ENCODE measurements around the gene DYNC2LI1.

DYNC2LI1 gene

DNA sequence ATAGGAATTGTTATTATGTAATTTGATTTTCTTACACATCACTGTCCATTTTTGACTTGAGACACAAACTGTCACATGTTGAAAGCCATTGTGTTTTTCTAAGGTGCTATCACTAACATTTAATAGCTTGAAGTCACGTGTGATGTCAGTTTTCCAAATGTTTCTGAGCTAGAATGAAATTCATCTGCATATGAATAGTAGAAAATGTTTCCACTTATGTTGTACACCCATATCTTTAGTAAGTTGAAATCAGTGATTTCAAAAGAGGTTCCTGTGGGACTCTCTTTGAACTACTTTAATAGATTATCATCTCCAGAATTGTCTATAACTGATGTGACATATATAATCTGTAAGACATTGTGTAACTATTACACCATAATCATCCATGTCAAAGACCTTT, 37.0 kb downstream of the DYNC2LI1 start:
- TF ChIP-seq, protein P1, sequence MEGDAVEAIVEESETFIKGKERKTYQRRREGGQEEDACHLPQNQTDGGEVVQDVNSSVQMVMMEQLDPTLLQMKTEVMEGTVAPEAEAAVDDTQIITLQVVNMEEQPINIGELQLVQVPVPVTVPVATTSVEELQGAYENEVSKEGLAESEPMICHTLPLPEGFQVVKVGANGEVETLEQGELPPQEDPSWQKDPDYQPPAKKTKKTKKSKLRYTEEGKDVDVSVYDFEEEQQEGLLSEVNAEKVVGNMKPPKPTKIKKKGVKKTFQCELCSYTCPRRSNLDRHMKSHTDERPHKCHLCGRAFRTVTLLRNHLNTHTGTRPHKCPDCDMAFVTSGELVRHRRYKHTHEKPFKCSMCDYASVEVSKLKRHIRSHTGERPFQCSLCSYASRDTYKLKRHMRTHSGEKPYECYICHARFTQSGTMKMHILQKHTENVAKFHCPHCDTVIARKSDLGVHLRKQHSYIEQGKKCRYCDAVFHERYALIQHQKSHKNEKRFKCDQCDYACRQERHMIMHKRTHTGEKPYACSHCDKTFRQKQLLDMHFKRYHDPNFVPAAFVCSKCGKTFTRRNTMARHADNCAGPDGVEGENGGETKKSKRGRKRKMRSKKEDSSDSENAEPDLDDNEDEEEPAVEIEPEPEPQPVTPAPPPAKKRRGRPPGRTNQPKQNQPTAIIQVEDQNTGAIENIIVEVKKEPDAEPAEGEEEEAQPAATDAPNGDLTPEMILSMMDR (IDR thresholded peaks at IDR 0.05; ENCODE audit: insufficient read depth, low read depth, low read length, missing control alignments): no peak

DNA sequence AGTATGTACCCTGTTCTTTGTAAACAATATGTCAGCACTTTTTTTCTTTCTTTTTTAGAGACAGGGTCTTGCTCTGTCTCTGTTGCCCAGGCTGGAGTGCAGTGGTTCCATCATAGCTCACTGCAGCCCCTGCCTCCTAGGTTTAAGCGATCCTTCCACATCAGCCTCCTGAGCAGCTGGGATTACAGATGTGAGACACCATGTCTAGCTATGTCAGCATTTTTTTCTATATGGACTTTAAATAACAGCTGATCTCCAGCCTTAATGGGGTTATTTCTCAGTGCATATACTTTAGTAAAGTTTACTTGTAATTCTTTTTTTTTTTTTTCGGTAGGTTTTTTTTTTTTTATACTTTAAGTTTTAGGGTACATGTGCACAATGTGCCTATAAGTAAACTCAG, 38.2 kb downstream of the DYNC2LI1 start:
- H3K4me3 ChIP-seq (ENCODE audit: low read depth, low read length): no peak overlapping the region
- TF ChIP-seq, protein P1 (IDR thresholded peaks at IDR 0.05; ENCODE audit: insufficient read depth, low read depth, low read length, missing control alignments): no peak
- DNase-seq (ENCODE audit: low read depth): no peak

More for the DNA sequence above, 37.0 kb downstream of the DYNC2LI1 start:
- H3K4me3 ChIP-seq (ENCODE audit: low read depth, low read length): no peak overlapping the region
- DNase-seq (ENCODE audit: low read depth): no peak

DNA sequence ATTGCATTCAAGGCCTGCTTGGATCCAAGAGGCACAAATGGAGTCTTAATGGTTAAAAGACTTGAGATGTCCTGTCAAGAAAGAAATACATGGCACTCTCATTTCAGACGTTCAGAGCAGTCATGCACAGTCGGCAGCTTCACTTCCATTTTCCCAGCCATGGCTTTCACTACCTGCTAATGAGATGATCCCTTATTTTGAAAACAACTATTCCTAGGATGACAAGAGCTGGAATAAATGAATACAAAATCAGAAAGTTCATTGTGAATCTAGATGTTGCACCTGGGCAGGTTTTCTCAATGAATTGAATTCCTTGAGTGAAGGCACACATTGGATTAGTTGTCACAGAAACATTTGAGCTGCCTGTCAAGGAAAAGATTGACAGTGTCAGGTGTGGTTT, 39.1 kb downstream of the DYNC2LI1 start:
- TF ChIP-seq, protein P1 (IDR thresholded peaks at IDR 0.05; ENCODE audit: insufficient read depth, low read depth, low read length, missing control alignments): no peak
- no peak overlapping the region for H3K4me3 ChIP-seq (ENCODE audit: low read depth, low read length)
- no peak for DNase-seq (ENCODE audit: low read depth)

DNA sequence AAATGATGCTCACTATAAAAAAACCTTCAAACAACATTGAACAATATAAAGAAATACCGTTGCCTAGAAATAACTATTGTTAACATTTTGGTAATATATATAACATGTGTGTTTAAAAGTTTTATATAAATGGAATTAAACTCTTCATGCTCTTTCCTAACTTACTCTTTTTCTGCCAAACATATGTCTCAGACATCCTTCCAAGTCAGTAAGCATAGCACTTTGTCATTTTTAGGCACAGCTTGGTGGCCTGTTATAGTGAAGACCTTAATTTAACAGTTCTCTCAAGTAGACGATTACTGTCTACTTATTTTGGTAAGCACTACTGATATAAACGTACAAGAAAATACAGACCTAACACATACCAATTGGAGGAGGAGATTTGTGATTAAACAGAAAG, 40.9 kb downstream of the DYNC2LI1 start:
- no peak for DNase-seq (ENCODE audit: low read depth)
- no peak overlapping the region for H3K4me3 ChIP-seq (ENCODE audit: low read depth, low read length)
- TF ChIP-seq, protein P1 (IDR thresholded peaks at IDR 0.05; ENCODE audit: insufficient read depth, low read depth, low read length, missing control alignments): no peak

DNA sequence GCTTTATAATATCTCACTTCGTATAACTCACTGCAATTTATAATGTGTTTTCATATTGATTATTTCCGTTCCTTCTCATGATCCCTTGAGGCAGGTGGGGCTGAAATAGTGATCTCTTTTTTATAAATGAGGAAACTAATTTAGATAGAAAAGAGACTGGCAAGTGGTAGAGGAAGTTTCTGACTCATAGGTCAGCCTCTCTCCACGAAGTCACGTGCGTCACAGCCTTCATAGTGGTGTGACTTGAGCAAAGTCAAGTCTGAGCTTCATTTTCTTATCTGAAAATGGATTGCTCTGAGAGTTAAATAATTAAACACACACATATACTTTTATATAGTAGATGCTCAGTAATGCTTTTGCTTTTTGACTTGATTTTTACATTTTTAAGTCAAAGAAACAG, 44.9 kb downstream of the DYNC2LI1 start:
- H3K4me3 ChIP-seq (ENCODE audit: low read depth, low read length): no peak overlapping the region
- TF ChIP-seq, protein P1 (IDR thresholded peaks at IDR 0.05; ENCODE audit: insufficient read depth, low read depth, low read length, missing control alignments): no peak
- peak; percentile 6 for DNase-seq (ENCODE audit: low read depth)

DNA sequence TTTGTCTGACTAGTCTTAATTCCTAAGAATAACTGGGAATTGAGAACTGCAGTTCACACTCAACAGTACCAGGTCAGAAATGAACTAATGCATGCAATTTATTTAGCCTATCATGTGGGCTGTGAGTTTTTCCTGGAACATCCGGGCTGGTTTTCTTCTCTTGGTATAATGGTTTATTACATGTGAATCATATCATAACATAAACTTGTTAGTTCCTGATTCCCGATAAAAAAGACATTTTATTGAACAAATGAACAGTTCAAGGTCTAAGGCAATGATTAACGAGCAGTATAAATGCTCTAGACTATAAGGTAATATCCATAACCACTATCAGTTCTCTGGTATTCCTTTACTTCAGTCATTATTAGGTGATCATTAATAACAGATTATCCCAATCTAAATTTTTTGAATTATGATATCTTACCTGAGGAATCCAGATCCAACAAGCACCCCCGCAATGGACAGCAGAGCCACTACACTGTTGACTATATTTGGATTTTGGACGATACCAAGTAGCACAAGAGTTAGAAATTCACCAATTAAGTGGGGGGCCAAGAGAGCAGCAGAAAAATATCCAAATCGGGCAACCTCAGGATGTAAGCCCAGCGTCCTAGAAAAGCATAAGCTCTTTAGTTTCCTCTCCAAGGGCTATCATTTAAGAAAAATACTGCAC, 45.8 kb downstream of the DYNC2LI1 start:
- no peak for DNase-seq (ENCODE audit: low read depth)
- TF ChIP-seq, protein P1 (IDR thresholded peaks at IDR 0.05; ENCODE audit: insufficient read depth, low read depth, low read length, missing control alignments): no peak
- H3K4me3 ChIP-seq (ENCODE audit: low read depth, low read length): no peak overlapping the region

DNA sequence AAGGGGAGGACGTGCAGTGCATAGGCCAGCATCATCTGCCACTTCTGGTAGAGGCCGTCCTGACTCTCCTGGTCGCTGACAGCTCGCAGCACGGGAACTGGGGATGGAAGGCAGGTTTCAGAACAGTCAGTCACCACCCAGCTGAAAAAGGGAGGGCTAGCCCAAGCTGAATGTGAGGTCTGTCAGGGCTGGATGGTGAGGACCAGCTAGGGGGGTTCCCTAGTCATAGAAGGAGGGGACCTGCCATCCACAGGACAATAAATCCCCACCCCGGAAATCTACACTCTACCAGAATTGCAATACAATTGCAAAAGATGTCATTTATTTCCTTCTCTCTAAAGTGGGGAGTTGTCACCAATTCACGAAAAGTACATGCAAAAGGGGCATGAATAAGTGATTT, 49.0 kb downstream of the DYNC2LI1 start:
- no peak for DNase-seq (ENCODE audit: low read depth)
- TF ChIP-seq, protein P1 (IDR thresholded peaks at IDR 0.05; ENCODE audit: insufficient read depth, low read depth, low read length, missing control alignments): no peak
- H3K4me3 ChIP-seq (ENCODE audit: low read depth, low read length): no peak overlapping the region

All from GM12865 (cell line).